Skin epidermis (tissue), 12 donors: ENCODE measurements around the gene TBP.

Experiments used
- H3K27ac ChIP-seq, 21 experiments: fragments of 200-600 bp; sonication (generic) in 11 of 21; one replicate each; pipeline ENCODE4 v1.5.0; 2020; ENCODE audit warnings: mild to moderate bottlenecking in 3 of 21, inconsistent platforms in 2 of 21, moderate library complexity in 2 of 21
- H3K4me3 ChIP-seq, 7 experiments: fragments of 200-600 bp; sonication (generic) in 2 of 7; one replicate each; pipeline ENCODE4 v1.5.0; 2020; ENCODE audit warnings: inconsistent platforms in 2 of 7, mild to moderate bottlenecking in 2 of 7, moderate library complexity in 1 of 7

The TBP gene

GRCh38 chr6:170532867-170533488, 21.2 kb upstream of the TBP start:
- Histone ChIP-seq H3K27ac (no peak overlapping the region), H3K4me3 (no peak overlapping the region)

DNA sequence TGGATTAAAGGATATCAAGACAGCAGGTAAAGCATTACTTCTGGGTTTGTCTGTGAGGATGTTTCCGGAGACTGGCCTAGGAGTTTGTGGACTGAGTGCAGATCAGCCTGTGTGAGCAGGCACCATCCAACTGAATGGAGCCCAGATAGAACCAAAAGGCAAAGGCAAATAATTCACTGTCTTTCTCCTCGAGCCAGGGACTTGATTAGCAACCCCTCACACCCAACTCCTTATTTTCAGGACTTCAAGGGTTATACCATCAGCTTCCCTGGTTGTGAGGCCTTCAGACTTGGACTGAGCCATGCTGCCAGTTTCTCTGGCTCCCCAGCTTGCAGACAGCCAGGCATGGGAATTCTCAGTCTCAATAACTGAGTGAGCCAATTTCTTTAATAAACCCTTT, 20.4 kb upstream of the TBP start:
- Histone ChIP-seq H3K27ac (no peak overlapping the region), H3K4me3 (no peak overlapping the region)

DNA sequence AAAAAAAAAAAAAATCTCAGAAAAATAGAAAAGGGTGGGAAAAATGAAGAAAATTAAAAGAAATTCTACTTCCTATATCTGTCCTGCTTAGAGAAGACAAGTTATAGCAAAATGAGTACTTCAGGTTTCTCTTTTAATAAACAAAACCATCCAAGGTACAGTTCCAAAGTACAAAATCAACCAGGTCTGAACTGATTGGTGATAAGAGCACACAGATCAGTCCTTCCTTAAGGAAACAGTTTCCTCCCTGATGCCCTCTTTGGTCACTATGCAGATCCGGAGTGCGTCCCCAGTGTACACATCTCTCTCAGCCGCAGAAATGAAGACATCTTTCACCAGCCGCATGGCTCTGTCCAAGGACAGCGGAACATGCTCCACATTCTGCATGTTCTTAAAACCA, 19.2 kb upstream of the TBP start:
- H3K4me3 ChIP-seq, result no peak overlapping the region
- no peak overlapping the region for H3K27ac ChIP-seq

DNA sequence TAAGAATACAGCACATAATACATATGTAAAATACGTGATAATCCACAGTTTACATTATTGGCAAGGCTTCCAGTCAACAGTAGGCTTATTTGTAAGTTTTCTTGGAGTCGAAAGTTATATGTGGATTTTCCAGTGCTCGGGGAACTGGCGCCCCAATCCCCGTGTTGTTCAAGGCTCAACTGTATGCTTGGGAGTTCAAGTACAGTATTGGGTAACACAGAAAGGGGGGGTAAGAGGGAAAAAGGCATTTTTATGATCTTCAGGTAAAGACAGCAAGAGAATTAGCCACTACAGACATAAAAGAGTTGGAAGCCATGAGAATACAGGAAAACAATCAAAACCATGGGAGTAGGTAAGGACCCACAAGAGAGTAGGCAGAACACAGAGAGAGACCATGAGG, 17.5 kb upstream of the TBP start:
- Histone ChIP-seq H3K4me3 (no peak overlapping the region), H3K27ac (no peak overlapping the region)

DNA sequence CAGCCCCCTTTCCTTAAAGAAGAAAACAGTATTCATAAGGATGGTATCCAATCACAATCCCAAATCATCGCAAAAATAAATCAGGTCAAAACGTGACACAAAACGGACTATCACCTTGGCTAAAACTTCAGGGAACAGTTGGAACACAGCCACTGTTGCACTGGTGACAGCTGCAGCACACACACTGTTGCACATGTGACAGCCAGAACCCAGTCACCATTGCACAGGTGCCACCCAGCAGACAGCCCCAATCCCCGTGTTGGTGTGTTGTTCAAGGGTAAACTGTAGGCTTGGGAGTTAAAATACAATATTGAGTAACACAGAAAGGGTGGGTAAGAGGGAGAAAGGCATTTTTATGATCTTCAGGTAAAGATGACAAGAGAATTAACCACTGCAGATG, 16.8 kb upstream of the TBP start:
- no peak overlapping the region for H3K4me3 ChIP-seq
- H3K27ac ChIP-seq, result no peak overlapping the region

- no peak overlapping the region for H3K4me3 ChIP-seq
- H3K27ac ChIP-seq, result no peak overlapping the region
These were observed 12.0 kb upstream of the TBP start for GRCh38 chr6:170542031-170542719.

DNA sequence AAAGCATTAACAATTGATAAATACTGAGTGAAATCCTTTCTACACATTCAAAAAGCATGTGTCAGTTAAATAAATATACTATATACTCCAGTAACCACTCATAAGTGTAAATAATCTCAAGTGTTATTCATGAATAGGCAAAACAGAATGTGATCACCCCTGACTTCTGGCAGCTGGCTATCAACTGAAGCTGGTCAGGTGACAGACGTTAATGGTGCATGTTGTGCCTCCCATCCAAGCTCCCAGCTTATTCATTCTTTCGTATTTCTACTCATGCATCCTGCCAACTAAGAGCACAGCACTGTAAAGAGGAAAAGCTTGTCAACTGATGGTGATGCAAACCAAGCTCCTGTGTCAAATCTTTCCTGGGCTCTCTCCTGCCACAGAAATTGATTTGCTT, 8.8 kb upstream of the TBP start:
- H3K4me3 ChIP-seq, result no peak overlapping the region
- H3K27ac ChIP-seq, result no peak overlapping the region

DNA sequence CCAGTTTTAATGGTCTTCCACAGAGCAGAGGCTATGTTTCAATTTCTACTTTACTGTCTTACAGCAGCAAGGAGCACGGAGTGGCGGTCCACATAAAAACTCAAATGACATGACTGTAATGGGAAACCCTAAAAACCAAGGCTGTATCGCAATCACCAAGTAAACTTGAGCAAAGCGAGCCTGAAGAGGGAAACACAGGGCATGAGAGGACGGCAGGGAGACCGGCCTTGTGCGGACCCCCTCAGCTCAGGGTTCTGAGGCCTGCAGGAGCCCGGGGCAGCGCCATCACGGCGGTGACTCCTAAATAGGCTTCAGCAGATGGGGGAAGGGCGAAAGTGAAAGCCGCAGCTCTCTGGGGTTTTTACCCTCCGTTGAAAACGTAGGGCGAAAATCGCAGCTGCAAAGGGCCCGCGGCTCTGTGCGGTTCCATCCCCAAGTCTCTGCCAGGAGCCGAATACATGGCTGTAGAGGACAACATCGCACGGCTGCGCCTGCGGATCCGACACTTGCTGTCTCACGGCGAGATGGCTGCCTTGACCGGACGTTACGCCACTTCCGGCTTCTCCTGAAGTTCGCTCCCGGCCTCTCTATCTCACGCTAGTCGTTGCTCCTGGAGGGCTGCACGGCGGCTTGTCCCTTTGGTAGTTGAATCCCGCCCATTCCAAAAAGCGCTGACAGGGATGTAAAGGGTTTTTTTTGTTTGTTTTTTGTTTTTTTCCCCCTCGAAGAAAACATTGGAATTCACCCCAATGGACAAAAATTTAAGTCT, 1.2 kb upstream of the TBP start, which contains the start of gene PSMB1:
Gene PSMB1 (minus strand): TSS at position 543 of the 769 bp plus-strand sequence. CDS start 65 bp downstream, at position 478.
- Histone ChIP-seq H3K27ac (peak within 1 kb of the TSS; percentile 47 to 96 (median 91)), H3K4me3 (peak within 1 kb of the TSS; percentile 71 to 100 (median 95))

- peak overlapping the region; percentile 7 to 96 (median 91) for H3K27ac ChIP-seq
These were observed 596 bp upstream of the TBP start for GRCh38 chr6:170553534-170554012.

GRCh38 chr6:170554796-170555137, 598 bp downstream of the TBP start:
- H3K27ac ChIP-seq, result peak overlapping the region in 20 of 21 experiments; percentile 58 to 96 (median 91)
- H3K4me3 ChIP-seq, result peak overlapping the region; percentile 71 to 100 (median 95)

More at GRCh38 chr6:170553534-170554012, 596 bp upstream of the TBP start:
- peak overlapping the region; percentile 71 to 100 (median 95) for H3K4me3 ChIP-seq

GRCh38 chr6:170555305-170555704, 1.1 kb downstream of the TBP start:
- Histone ChIP-seq H3K4me3 (peak overlapping the region in 6 of 7 experiments; percentile 71 to 100 (median 95)), H3K27ac (peak overlapping the region in 3 of 21 experiments; percentile 83 to 93 (median 88))

DNA sequence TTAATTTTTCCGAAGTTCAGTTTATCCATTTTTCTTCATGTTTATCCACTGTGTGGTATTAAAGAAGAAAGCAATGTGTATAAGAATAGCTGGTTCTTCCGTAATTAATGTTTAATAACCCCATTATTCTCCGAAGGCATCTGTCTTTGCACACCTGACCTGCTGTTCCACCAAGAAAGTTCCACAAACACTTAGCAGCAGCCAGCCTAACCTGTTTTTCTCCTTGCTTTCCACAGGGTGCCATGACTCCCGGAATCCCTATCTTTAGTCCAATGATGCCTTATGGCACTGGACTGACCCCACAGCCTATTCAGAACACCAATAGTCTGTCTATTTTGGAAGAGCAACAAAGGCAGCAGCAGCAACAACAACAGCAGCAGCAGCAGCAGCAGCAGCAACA, 7.4 kb downstream of the TBP start:
- no peak overlapping the region for H3K27ac ChIP-seq
- H3K4me3 ChIP-seq, result no peak overlapping the region

DNA sequence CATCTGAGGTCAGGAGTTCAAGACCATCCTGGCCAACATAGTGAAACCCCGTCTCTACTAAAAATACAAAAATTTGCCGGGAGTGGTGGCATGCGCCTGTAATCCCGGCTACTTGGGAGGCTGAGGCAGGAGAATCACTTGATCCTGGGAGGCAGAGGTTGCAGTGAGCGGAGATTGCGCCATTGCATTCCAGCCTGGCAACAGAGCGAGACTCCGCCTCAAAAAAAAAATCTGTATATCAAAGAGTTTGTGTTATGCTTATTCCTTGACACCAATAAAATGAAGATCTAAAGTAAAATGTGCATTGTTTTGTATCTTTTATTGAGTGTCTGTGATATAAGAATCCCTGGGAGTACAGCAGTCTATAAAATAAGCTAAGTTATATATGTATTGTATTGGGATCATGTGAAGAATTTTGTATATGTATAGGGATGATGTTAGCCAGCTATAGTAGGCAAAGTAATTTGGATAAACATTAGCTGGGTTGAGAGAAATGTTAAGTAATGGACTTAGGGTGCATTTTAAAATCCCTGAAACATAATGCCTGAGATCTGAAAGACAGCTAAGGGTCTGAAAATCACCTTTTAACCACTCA, 10.9 kb downstream of the TBP start:
- no peak overlapping the region for H3K27ac ChIP-seq
- no peak overlapping the region for H3K4me3 ChIP-seq

- no peak overlapping the region for H3K27ac ChIP-seq
- H3K4me3 ChIP-seq, result no peak overlapping the region
These were observed 18.7 kb downstream of the TBP start for GRCh38 chr6:170572704-170573466.

DNA sequence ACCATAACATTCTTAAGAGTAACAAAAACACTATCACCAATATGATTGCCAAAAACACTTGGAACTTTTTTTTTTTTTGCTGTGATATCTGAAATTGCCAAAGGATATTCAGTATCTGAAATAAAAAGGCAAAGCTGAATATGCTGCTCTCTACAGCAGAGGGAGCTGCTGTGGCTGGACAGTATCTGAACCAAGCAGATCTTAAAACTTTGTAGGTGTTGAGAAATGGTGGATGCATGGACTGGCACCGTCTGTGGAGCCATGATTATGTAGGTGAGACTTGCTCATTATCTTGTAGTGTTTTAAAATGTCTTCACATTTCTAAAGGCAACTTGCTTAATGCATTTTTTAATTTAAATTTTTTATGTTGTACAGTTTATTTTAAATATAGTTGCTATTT, 21.1 kb downstream of the TBP start:
- H3K27ac ChIP-seq, result no peak overlapping the region

GRCh38 chr6:170578909-170579308, 24.7 kb downstream of the TBP start:
- H3K4me3 ChIP-seq, result no peak overlapping the region
- H3K27ac ChIP-seq, result no peak overlapping the region

More for the DNA sequence above, 21.1 kb downstream of the TBP start:
- H3K4me3 ChIP-seq, result no peak overlapping the region

DNA sequence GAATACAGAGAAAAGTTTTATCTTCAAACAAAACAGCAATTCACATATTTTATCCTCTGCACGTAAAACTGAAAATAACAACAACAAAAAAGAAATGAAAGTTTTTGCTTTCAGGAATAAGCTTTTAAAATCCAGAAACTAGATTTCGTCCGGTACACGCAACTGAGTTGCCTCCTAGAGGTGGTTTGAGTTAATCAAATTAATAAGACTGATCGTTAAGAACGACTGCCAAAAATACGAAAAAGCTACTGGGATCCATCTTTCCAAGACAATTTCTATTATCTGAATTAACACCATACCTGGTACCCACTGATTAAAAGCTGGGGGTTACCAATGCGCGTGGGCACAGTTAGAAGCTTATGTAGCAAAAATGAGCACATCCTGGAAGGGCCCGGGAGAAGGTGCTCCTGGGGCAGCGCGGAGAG, 29.6 kb downstream of the TBP start:
- Histone ChIP-seq H3K27ac (peak overlapping the region; percentile 71 to 97 (median 93)), H3K4me3 (peak overlapping the region; percentile 73 to 99 (median 89))

DNA sequence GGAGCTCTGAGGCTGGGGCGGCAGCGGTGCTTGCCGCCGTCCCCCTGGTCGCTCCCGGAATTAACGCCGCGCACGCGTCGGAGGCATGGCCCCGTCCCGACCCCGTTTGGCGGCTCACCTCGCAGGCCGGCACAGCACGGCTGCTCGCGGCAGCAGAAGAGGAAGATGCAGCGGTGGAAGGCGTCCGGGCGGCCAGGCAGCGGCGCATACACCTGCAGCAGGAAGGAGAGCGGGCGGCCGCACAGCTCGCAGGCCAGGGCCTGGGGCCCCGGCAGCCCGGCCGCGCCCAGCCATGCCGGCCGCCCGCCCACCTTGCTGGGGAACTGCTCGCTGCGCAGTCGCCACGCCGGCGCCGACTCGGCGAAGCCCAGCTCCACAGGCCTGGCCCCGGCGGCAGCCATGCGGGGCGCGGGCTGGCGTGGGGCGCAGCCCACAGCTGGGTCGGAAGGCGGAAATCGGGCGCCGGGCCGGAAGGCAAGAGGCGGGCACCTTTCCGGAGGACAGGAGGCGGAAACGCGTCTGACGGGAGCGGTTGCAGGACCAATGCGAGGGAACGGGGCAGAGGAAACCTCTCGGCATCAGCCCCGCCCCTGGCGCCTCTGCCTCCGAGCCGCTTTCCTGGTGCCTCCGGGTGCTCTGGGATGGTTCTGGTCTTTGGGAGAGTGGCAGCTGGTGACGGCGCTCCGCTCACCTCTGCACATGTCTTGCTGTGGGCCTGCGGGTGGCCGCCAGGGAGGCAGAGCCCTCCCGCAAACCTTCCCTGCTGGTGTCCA, 30.2 kb downstream of the TBP start, which contains the start of gene PDCD2:
Gene PDCD2 (minus strand): TSS at position 457 of the 773 bp plus-strand sequence. CDS start 56 bp downstream, at position 401.
- Histone ChIP-seq H3K27ac (peak within 1 kb of the TSS; percentile 71 to 97 (median 93)), H3K4me3 (peak within 1 kb of the TSS; percentile 73 to 99 (median 89))
